Right forelimb (tissue), 1 donor: ENCODE data around the gene JAG1.

Experiments used
- DNase-seq: peaks from one replicate; pipeline ENCODE4 v3.0.0-alpha.2; 2018

JAG1 gene

GRCh38 chr20:10696650-10697049, 22.9 kb upstream of the JAG1 start:
- DNase-seq, result no peak

- no peak for DNase-seq
Measured at GRCh38 chr20:10689385-10689784, 15.6 kb upstream of the JAG1 start.

- DNase-seq, result no peak
Measured at GRCh38 chr20:10687895-10688294, 14.1 kb upstream of the JAG1 start.

GRCh38 chr20:10686356-10687133, 12.7 kb upstream of the JAG1 start:
- no peak for DNase-seq

GRCh38 chr20:10683537-10683936, 9.7 kb upstream of the JAG1 start:
- no peak for DNase-seq

GRCh38 chr20:10682939-10683338, 9.1 kb upstream of the JAG1 start:
- no peak for DNase-seq

GRCh38 chr20:10681494-10681893, 7.7 kb upstream of the JAG1 start:
- DNase-seq, result no peak

GRCh38 chr20:10680571-10680970, 6.8 kb upstream of the JAG1 start:
- no peak for DNase-seq

GRCh38 chr20:10679269-10679668, 5.5 kb upstream of the JAG1 start:
- no peak for DNase-seq

GRCh38 chr20:10676518-10676917, 2.7 kb upstream of the JAG1 start:
- DNase-seq, result no peak

GRCh38 chr20:10675450-10675848, 1.6 kb upstream of the JAG1 start:
- no peak for DNase-seq

- peak; percentile 89 for DNase-seq
Measured at GRCh38 chr20:10674684-10675449, 1.1 kb upstream of the JAG1 start.

- peak; percentile 74 for DNase-seq
Measured at GRCh38 chr20:10673176-10673841, 490 bp downstream of the JAG1 start.

GRCh38 chr20:10672624-10673127, 1.1 kb downstream of the JAG1 start:
- DNase-seq, result peak; percentile 67

- peak; percentile 87 for DNase-seq
Measured at GRCh38 chr20:10671919-10672623, 1.7 kb downstream of the JAG1 start.

GRCh38 chr20:10671221-10671918, 2.4 kb downstream of the JAG1 start:
- no peak for DNase-seq

- DNase-seq, result no peak
Measured at GRCh38 chr20:10670501-10671220, 3.1 kb downstream of the JAG1 start.

- DNase-seq, result no peak
Measured at GRCh38 chr20:10669843-10670446, 3.9 kb downstream of the JAG1 start.

GRCh38 chr20:10668677-10669368, 5.0 kb downstream of the JAG1 start:
- DNase-seq, result no peak

GRCh38 chr20:10667560-10668167, 6.1 kb downstream of the JAG1 start:
- no peak for DNase-seq
